Panc1 (cell line): Measurements from ENCODE around the gene ADAMTS14.

Source experiments
- CTCF ChIP-seq: fragments of 450-650 bp; IDR thresholded peaks from 2 replicates; pipeline ENCODE4 v1.5.1; 2017; ENCODE audit warnings: mild to moderate bottlenecking
- POLR2AphosphoS5 ChIP-seq: IDR thresholded peaks from 2 replicates; pipeline ENCODE4 v1.6.1; 2012; ENCODE audit warnings: mild to moderate bottlenecking, low read depth, low read length, moderate library complexity
- REST ChIP-seq, 2 experiments: IDR thresholded peaks; 2 replicates each; pipeline ENCODE4 v1.6.1; 2011 to 2012; ENCODE audit warnings: low read depth in 2 of 2, control low read depth in 1 of 2, low read length in 1 of 2, mild to moderate bottlenecking in 1 of 2, moderate library complexity in 1 of 2; ENCODE audit not compliant: insufficient read depth in 1 of 2

GRCh38 chr10:70773965-70774809 is 101.9 kb downstream of the ADAMTS14 start:
- TF ChIP-seq CTCF (no peak), POLR2AphosphoS5 (no peak), REST (IDR thresholded peaks at IDR 0.05; ENCODE audit: insufficient read depth in 1 of 2, low read depth in 2 of 2, low read length in 1 of 2) (no peak)
